Tibial nerve (tissue), 3 donors: ENCODE data around the gene CXCR4.

Experiments used
- CTCF ChIP-seq, 5 experiments: fragments of 200-600 bp in 3 of 5; fragments of 450-650 bp in 2 of 5; sonication (generic) in 3 of 5; IDR thresholded peaks; one replicate each; pipeline ENCODE4 v1.5.1; 2016 to 2019; ENCODE audit warnings: antibody characterized with exemption in 5 of 5, mild to moderate bottlenecking in 3 of 5, moderate library complexity in 2 of 5
- POLR2A ChIP-seq, 2 donors: fragments of 450-650 bp; IDR thresholded peaks; one replicate each; pipeline ENCODE4 v1.6.1; 2017; ENCODE audit warnings: antibody characterized with exemption in 2 of 2, mild to moderate bottlenecking in 2 of 2, moderate library complexity in 2 of 2

GRCh38 chr2:136116151-136116812 is 1.7 kb downstream of the CXCR4 start:
- TF ChIP-seq POLR2A (IDR thresholded peaks at IDR 0.05) (peak in 1 of 2 donors; percentile 19), CTCF (IDR thresholded peaks at IDR 0.05) (no peak)
